ENCODE data around the gene SPRED3. TPM values are rescaled to one million over a fixed set of nuclear protein-coding genes. Genes with fewer than 3 reads are reported as not detected.
A peak's percentile ranks its signal among the peaks of the same experiment; 100 is the strongest.

SPRED3 gene
- total RNA-seq, 3 donors from 2014 or later: 0.46 to 0.74 (median 0.57) TPM

- Mint-ChIP-seq H3K9me3 (no peaks in the 10 kb centered on the region), H3K27me3 (ENCODE audit: low read depth) (peaks cover 17% of the 10 kb centered on the region), H3K36me3 (ENCODE audit: insufficient read depth) (no peaks in the 10 kb centered on the region), H3K4me3 (peak overlapping the region; percentile 65), H3K4me1 (ENCODE audit: low read depth) (peaks cover 35% of the 10 kb centered on the region)
- ATAC-seq (peak; percentile 36 to 58), DNase-seq (no peak)
Observed at GRCh38 chr19:38429055-38429810, 40.7 kb downstream of the SPRED3 start.

GRCh38 chr19:38429811-38430156 lies 41.3 kb downstream of the SPRED3 start:
- H3K27me3 Mint-ChIP-seq (ENCODE audit: low read depth): peaks cover 19% of the 10 kb centered on the region
- DNase-seq (no peak), ATAC-seq (no peak)
- peaks cover 37% of the 10 kb centered on the region for H3K4me1 Mint-ChIP-seq (ENCODE audit: low read depth)
- no peaks in the 10 kb centered on the region for H3K9me3 Mint-ChIP-seq
- no peaks in the 10 kb centered on the region for H3K36me3 Mint-ChIP-seq (ENCODE audit: insufficient read depth)
- no peak overlapping the region for H3K4me3 Mint-ChIP-seq

GRCh38 chr19:38430931-38431330 lies 42.4 kb downstream of the SPRED3 start:
- Mint-ChIP-seq H3K36me3 (ENCODE audit: insufficient read depth) (no peaks in the 10 kb centered on the region), H3K9me3 (no peaks in the 10 kb centered on the region), H3K27me3 (ENCODE audit: low read depth) (peaks cover 24% of the 10 kb centered on the region), H3K4me3 (no peak overlapping the region), H3K4me1 (ENCODE audit: low read depth) (peaks cover 35% of the 10 kb centered on the region)
- DNase-seq (no peak), ATAC-seq (no peak)

DNA sequence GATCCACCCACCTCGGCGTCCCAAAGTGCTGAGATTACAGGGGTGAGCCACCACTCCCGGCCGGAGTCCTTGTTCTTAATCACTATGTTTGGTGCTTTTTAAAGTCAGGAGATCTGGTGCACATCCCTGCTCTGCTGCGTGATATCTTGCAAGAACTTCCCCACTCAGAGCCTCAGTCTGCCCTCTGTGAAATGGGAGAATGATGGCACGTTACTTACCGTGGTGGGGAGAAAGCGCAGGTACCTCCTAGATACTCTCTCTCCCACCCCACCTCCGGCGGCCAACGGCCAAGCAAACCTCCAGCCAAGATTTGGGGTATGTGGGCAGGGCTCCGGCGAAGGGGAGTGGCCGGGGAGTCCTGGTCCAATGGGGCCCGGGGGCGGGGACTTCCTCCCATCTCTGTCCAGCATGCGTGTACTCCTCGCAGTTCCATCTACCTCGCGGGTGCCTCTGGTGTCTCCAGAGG lies 44.8 kb downstream of the SPRED3 start, which contains the start of gene RYR1:
RYR1 (plus strand) TSS at position 424 of the 466 bp plus-strand sequence. CDS start 139 bp downstream, outside the sequence.
- DNase-seq: peak; percentile 30
- peak within 1 kb of the TSS; percentile 58 for H3K4me3 Mint-ChIP-seq

GRCh38 chr19:38434549-38435051 lies 46.1 kb downstream of the SPRED3 start:
- Mint-ChIP-seq H3K4me3 (peak overlapping the region; percentile 58), H3K27me3 (ENCODE audit: low read depth) (peaks cover 30% of the 10 kb centered on the region), H3K4me1 (ENCODE audit: low read depth) (peaks cover 9% of the 10 kb centered on the region), H3K9me3 (no peaks in the 10 kb centered on the region), H3K36me3 (ENCODE audit: insufficient read depth) (no peaks in the 10 kb centered on the region)
- DNase-seq (no peak), ATAC-seq (no peak)

More for the DNA sequence above, 44.8 kb downstream of the SPRED3 start, which contains the start of gene RYR1:
- ATAC-seq: peak; percentile 77 to 81
- peaks cover 30% of the 10 kb centered on the region for H3K27me3 Mint-ChIP-seq (ENCODE audit: low read depth)
- H3K4me1 Mint-ChIP-seq (ENCODE audit: low read depth): peaks cover 18% of the 10 kb centered on the region
- H3K9me3 Mint-ChIP-seq: no peaks in the 10 kb centered on the region
- no peaks in the 10 kb centered on the region for H3K36me3 Mint-ChIP-seq (ENCODE audit: insufficient read depth)

GRCh38 chr19:38437295-38437694 lies 48.8 kb downstream of the SPRED3 start:
- H3K4me1 Mint-ChIP-seq (ENCODE audit: low read depth): peaks cover 6% of the 10 kb centered on the region
- no peak overlapping the region for H3K4me3 Mint-ChIP-seq
- ATAC-seq: no peak
- H3K9me3 Mint-ChIP-seq: no peaks in the 10 kb centered on the region
- no peaks in the 10 kb centered on the region for H3K36me3 Mint-ChIP-seq (ENCODE audit: insufficient read depth)
- no peak for DNase-seq
- peaks cover 28% of the 10 kb centered on the region for H3K27me3 Mint-ChIP-seq (ENCODE audit: low read depth)

DNA sequence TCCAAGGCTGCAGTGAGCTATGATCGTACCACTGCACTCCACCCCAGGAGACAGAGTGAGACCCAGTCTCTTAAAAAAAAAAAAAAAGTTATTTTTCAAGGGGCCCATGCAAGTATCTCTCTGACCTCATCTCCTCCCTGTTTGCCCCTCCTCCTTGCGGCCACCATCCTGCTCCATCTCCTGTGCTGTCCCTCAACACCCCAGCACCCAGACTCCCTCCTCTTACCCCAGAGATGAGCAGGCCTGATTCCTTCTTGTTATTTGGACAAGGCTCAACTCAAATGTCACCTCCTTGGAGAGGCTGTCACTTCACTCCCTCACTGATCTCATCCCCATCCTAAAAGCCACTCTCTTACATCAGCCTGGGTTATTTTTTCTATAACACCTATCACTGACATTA lies 49.4 kb downstream of the SPRED3 start:
- H3K27me3 Mint-ChIP-seq (ENCODE audit: low read depth): peaks cover 30% of the 10 kb centered on the region
- H3K4me3 Mint-ChIP-seq: no peak overlapping the region
- H3K9me3 Mint-ChIP-seq: no peaks in the 10 kb centered on the region
- DNase-seq (no peak), ATAC-seq (no peak)
- peaks cover 6% of the 10 kb centered on the region for H3K4me1 Mint-ChIP-seq (ENCODE audit: low read depth)
- H3K36me3 Mint-ChIP-seq (ENCODE audit: insufficient read depth): no peaks in the 10 kb centered on the region

GRCh38 chr19:38440592-38440991 lies 52.1 kb downstream of the SPRED3 start:
- Mint-ChIP-seq H3K4me3 (no peak overlapping the region), H3K36me3 (ENCODE audit: insufficient read depth) (no peaks in the 10 kb centered on the region), H3K9me3 (no peaks in the 10 kb centered on the region), H3K27me3 (ENCODE audit: low read depth) (peaks cover 18% of the 10 kb centered on the region), H3K4me1 (ENCODE audit: low read depth) (no peaks in the 10 kb centered on the region)
- ATAC-seq (no peak), DNase-seq (no peak)

DNA sequence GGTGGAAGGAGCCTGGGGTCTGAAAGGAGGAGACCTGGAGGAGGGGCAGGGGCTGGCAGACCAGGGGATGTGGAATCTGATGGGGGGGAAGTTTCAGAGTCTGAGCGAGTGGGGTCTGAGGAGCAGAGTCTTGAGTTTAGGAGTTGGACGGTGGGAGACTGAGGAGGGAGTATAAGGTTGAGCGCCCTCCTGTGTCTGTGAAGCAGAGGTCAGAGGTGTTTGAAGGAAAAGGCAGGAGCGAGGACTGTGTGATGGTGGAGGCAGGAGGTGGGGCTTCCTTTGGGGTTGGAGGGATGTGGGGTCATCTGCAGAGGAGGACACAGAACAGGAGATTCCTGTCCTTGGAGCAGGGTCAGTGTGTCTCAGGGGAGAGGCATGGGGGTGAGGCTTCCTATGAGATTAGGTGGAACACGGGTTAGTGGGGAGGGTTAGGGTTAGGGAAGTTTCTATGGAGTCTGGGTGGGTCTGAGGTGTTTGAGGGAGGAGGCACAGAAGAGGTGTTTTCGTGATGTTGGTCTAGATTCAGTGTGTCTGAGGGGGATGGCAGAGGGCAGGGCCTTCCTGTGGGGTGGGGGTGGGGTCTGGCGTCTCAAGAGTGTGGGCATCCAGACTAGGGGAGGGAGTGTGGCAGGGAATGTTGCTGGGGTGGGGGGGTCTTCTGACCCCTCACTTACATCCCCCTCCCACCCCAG lies 53.3 kb downstream of the SPRED3 start:
- ATAC-seq (peak in 1 of 2 donors; percentile 37), DNase-seq (no peak)
- Mint-ChIP-seq H3K9me3 (no peaks in the 10 kb centered on the region), H3K4me1 (ENCODE audit: low read depth) (no peaks in the 10 kb centered on the region), H3K27me3 (ENCODE audit: low read depth) (peaks cover 14% of the 10 kb centered on the region), H3K4me3 (no peak overlapping the region), H3K36me3 (ENCODE audit: insufficient read depth) (no peaks in the 10 kb centered on the region)

DNA sequence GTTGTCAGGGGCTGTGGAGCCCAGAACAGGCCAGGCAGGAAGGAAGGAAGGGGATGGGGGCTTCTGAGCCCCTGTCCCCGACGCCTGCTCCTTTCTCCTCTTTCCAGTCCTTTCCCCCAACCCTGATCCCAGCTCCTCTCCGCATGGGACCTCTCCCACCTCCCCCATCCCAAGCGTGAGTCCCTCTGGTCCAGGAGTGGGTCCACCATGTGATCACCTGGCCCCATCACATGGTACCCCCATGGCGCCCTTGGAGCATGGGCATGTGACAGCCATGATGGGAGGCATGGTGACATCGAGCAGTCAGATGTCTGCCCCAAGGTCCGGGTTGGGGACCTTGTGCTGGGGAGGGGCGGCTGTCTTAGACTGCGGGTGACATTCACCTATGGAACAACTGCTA lies 54.2 kb downstream of the SPRED3 start:
- ATAC-seq: no peak
- H3K27me3 Mint-ChIP-seq (ENCODE audit: low read depth): peaks cover 10% of the 10 kb centered on the region
- no peaks in the 10 kb centered on the region for H3K9me3 Mint-ChIP-seq
- H3K4me1 Mint-ChIP-seq (ENCODE audit: low read depth): no peaks in the 10 kb centered on the region
- DNase-seq: no peak
- H3K36me3 Mint-ChIP-seq (ENCODE audit: insufficient read depth): no peaks in the 10 kb centered on the region
- no peak overlapping the region for H3K4me3 Mint-ChIP-seq

DNA sequence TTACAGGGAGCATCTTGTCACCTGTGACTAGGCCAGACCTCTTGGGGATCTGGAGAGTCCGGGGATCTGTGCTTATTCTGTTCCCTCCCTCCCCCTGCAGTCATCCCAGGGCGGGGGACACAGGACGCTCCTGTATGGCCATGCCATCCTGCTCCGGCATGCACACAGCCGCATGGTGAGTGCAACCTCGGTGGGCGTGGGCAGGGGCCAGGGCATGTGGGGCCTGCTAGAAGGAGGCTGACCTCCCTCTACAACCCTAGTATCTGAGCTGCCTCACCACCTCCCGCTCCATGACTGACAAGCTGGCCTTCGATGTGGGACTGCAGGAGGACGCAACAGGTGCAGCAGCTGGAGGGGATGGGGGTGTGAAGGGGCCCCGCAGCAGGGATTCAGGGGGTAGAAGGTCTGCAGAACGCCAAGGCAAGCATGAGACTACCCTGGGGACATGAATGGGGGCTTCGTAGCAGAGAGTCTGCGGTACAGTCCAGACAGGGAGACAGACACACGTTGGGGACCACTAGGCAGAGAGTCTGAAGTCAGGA lies 55.0 kb downstream of the SPRED3 start:
- H3K36me3 Mint-ChIP-seq (ENCODE audit: insufficient read depth): no peaks in the 10 kb centered on the region
- ATAC-seq (no peak), DNase-seq (no peak)
- H3K27me3 Mint-ChIP-seq (ENCODE audit: low read depth): peaks cover 10% of the 10 kb centered on the region
- H3K4me1 Mint-ChIP-seq (ENCODE audit: low read depth): no peaks in the 10 kb centered on the region
- no peak overlapping the region for H3K4me3 Mint-ChIP-seq
- H3K9me3 Mint-ChIP-seq: no peaks in the 10 kb centered on the region

- DNase-seq (no peak), ATAC-seq (no peak)
- no peak overlapping the region for H3K4me3 Mint-ChIP-seq
- H3K9me3 Mint-ChIP-seq: no peaks in the 10 kb centered on the region
- H3K4me1 Mint-ChIP-seq (ENCODE audit: low read depth): no peaks in the 10 kb centered on the region
- H3K27me3 Mint-ChIP-seq (ENCODE audit: low read depth): peaks cover 10% of the 10 kb centered on the region
- no peaks in the 10 kb centered on the region for H3K36me3 Mint-ChIP-seq (ENCODE audit: insufficient read depth)
Observed at GRCh38 chr19:38444026-38444425, 55.5 kb downstream of the SPRED3 start.

DNA sequence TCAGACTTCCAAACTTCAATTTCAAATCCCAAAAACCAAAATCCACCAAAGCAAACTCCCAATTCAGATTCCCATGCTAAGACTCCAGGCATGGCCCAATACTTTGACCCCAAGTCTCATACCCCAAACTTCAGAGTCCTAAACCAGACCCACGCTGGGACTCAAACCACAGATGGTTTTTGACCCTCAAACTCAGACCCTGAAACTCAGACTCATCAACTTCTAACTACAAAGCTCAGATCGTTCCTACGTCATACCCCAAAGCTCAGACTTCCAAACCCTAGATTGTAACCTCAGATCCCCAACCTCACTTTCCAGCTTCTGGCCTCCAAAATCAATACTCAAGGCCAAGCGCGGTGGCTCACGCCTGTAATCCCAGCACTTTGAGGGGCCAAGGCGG lies 56.9 kb downstream of the SPRED3 start:
- ATAC-seq (no peak), DNase-seq (no peak)
- no peaks in the 10 kb centered on the region for H3K4me1 Mint-ChIP-seq (ENCODE audit: low read depth)
- H3K9me3 Mint-ChIP-seq: no peaks in the 10 kb centered on the region
- H3K4me3 Mint-ChIP-seq: no peak overlapping the region
- H3K27me3 Mint-ChIP-seq (ENCODE audit: low read depth): peaks cover 10% of the 10 kb centered on the region
- H3K36me3 Mint-ChIP-seq (ENCODE audit: insufficient read depth): no peaks in the 10 kb centered on the region

- H3K9me3 Mint-ChIP-seq: no peaks in the 10 kb centered on the region
- peaks cover 2% of the 10 kb centered on the region for H3K27me3 Mint-ChIP-seq (ENCODE audit: low read depth)
- no peaks in the 10 kb centered on the region for H3K4me1 Mint-ChIP-seq (ENCODE audit: low read depth)
- no peaks in the 10 kb centered on the region for H3K36me3 Mint-ChIP-seq (ENCODE audit: insufficient read depth)
- DNase-seq (no peak), ATAC-seq (no peak)
- no peak overlapping the region for H3K4me3 Mint-ChIP-seq
Observed at GRCh38 chr19:38448225-38448624, 59.7 kb downstream of the SPRED3 start.
